ENCODE measurements around the gene BDNF.

DNA sequence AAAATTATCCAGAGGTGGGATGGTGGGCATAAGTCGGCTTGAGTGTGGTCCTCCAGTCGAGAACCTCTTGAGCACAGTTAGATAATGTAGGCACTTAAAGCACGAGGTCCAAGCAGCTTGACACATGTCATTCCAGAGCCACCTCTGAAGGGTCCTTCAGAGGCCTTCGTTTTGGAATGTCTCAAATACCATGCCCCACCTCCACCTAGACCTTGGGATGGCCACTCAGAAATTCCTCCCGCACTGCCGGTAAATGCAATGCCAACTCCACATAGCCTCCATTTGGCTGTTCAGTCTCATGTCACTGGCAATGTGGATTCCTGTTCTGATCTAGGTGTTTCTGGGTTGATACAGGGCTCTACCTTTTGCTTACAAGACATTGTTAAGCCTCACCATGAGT lies 43.9 kb downstream of the BDNF start:
- TF ChIP-seq, protein P1, sequence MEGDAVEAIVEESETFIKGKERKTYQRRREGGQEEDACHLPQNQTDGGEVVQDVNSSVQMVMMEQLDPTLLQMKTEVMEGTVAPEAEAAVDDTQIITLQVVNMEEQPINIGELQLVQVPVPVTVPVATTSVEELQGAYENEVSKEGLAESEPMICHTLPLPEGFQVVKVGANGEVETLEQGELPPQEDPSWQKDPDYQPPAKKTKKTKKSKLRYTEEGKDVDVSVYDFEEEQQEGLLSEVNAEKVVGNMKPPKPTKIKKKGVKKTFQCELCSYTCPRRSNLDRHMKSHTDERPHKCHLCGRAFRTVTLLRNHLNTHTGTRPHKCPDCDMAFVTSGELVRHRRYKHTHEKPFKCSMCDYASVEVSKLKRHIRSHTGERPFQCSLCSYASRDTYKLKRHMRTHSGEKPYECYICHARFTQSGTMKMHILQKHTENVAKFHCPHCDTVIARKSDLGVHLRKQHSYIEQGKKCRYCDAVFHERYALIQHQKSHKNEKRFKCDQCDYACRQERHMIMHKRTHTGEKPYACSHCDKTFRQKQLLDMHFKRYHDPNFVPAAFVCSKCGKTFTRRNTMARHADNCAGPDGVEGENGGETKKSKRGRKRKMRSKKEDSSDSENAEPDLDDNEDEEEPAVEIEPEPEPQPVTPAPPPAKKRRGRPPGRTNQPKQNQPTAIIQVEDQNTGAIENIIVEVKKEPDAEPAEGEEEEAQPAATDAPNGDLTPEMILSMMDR (IDR thresholded peaks at IDR 0.05) = no peak
- TF ChIP-seq EZH2phosphoT487 (IDR thresholded peaks at IDR 0.05) (no peak), EZH2 (IDR thresholded peaks at IDR 0.05) (no peak)

Data from neural progenitor cell (in vitro differentiated cells).